ENCODE results near the gene CHERP.

The CHERP gene

GRCh38 chr19:16537111-16537510, 5.1 kb downstream of the CHERP start:
- no peak for DNase-seq

- no peak for DNase-seq
These were observed 6.1 kb downstream of the CHERP start for GRCh38 chr19:16536130-16536529.

- no peak for DNase-seq
These were observed 6.9 kb downstream of the CHERP start for GRCh38 chr19:16535381-16535780.

GRCh38 chr19:16532440-16533234, 9.6 kb downstream of the CHERP start:
- DNase-seq = no peak

GRCh38 chr19:16531380-16531669, 10.9 kb downstream of the CHERP start:
- DNase-seq = no peak

- DNase-seq = no peak
These were observed 11.5 kb downstream of the CHERP start for GRCh38 chr19:16530540-16531379.

- DNase-seq = no peak
These were observed 12.6 kb downstream of the CHERP start for GRCh38 chr19:16529466-16530144.

GRCh38 chr19:16527971-16528521, 14.2 kb downstream of the CHERP start:
- no peak for DNase-seq

- no peak for DNase-seq
These were observed 14.8 kb downstream of the CHERP start for GRCh38 chr19:16527334-16527935.

GRCh38 chr19:16525751-16526481, 16.3 kb downstream of the CHERP start:
- no peak for DNase-seq

- DNase-seq = no peak
These were observed 17.1 kb downstream of the CHERP start for GRCh38 chr19:16524991-16525734.

GRCh38 chr19:16522559-16523377, 19.5 kb downstream of the CHERP start:
- DNase-seq = no peak

- no peak for DNase-seq
These were observed 20.4 kb downstream of the CHERP start for GRCh38 chr19:16521715-16522289.

GRCh38 chr19:16520986-16521624, 21.1 kb downstream of the CHERP start:
- no peak for DNase-seq

- no peak for DNase-seq
These were observed 21.9 kb downstream of the CHERP start for GRCh38 chr19:16520074-16520973.

- DNase-seq = no peak
These were observed 23.0 kb downstream of the CHERP start for GRCh38 chr19:16519230-16519687.

- DNase-seq = no peak
These were observed 23.6 kb downstream of the CHERP start for GRCh38 chr19:16518483-16519229.

- no peak for DNase-seq
These were observed 24.2 kb downstream of the CHERP start for GRCh38 chr19:16518061-16518460.
